T-helper 2 cell (primary cell): Measurements from ENCODE around the gene COG7.
"Not testable (repeated sequence)": the region's sequence is repeated elsewhere in the genome, so short reads cannot be mapped to it uniquely, and the experiment has no call there.

Experiments
- DNase-seq, 5 experiments: peaks; one replicate each; pipeline versions ENCODE4 v3.0.0 to v3.0.0-alpha.2; 2012 to 2022

The COG7 gene

GRCh38 chr16:23469814-23470213, 16.8 kb upstream of the COG7 start:
- DNase-seq: no peak

- DNase-seq: no peak
Observed at GRCh38 chr16:23466162-23466885, 13.3 kb upstream of the COG7 start.

GRCh38 chr16:23465179-23465578, 12.2 kb upstream of the COG7 start:
- no peak for DNase-seq

- no peak for DNase-seq
Observed at GRCh38 chr16:23464196-23464595, 11.2 kb upstream of the COG7 start.

GRCh38 chr16:23462994-23463393, 10.0 kb upstream of the COG7 start:
- DNase-seq: not testable (repeated sequence)

GRCh38 chr16:23453338-23454052, 506 bp upstream of the COG7 start:
- no peak for DNase-seq

DNA sequence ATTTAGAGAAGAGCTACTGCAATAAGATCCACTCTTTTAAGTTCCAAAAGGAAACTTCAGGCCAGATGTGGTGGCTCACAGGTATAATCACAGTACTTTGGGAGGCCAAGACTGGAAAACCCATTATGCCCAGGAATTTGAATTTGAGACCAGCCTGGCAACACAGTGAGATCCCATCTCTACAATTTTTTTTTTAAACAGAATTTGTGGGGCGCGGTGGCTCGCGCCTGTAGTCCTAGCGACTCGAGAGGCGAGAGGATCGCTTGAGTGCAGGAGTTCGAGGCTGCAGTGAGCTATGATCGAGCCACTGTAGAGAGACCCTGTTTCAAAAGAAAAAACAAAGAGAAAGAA, 793 bp downstream of the COG7 start:
- DNase-seq: no peak

- no peak for DNase-seq
Observed at GRCh38 chr16:23448392-23448791, 4.6 kb downstream of the COG7 start.

DNA sequence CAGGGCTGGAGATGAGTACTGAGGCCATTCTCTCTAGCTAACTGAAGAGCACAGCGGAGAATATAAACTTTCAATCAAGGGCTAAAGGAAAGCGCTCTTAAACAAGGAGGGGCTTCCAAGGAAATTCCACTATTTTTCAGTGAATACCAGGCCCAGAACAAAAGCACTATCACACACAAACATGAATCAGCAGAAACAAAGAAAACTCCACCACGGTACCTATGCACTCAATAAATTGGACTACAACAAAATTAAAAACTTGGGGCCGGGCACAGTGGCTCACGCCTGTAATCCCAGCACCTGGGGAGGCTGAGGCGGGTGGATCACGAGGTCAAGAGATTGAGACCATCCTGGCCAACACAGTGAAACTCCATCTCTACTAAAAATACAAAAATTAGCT, 15.4 kb downstream of the COG7 start:
- not testable (repeated sequence) for DNase-seq

- DNase-seq: no peak
Observed at GRCh38 chr16:23436951-23437350, 16.0 kb downstream of the COG7 start.

DNA sequence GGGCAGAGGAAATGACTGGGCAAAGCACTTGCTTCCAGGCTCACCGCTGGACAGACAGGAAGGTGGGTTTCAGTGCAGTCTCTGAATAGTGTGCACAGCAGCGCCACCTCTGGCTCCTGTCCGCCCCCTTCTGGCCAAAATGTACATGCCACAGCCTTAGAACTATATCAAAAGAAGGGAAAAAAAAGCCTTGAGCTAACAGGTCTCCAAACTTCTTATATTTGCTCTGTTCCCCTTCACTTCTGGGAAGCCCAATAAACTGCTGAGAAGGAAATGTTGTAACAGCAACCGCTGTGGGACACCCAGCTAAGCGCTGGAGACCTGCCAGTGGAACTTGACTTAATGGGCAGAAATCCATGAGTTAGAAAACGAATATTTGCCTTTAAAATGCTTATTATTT, 17.5 kb downstream of the COG7 start:
- peak; percentile 12 to 67 (median 44) for DNase-seq

GRCh38 chr16:23434380-23434779, 18.6 kb downstream of the COG7 start:
- peak in 2 of 5 experiments; percentile 24 to 70 for DNase-seq

DNA sequence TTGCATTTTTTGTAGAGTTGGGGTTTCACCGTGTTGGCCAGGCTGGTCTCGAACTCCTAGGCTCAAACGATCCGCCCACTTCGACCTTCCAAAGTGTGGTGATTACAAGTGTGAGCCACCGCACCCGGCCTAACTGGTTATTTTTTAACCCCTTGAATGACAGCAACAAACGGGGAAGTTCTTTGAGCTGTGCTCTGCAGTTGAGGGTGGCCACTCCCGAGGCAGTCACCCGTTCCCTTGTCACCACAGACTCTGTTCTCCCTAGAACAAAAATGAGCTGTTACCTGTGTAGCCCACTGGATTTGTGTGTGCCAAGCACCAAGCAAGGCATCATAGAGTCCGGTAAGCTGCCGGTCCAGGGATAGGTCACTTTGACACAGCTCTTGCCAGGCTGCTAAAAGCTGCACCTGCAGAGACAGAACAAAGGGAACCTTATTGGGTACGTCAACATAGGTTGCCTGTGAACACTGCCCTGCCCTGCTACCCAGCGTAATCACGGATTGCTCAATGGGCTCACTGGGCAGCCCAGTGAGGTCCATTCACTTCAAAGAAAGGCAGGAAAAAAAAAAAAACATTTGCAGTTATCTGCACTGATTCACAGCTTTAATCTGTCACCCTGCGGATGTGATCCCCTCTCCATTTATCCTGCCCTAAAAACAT, 19.6 kb downstream of the COG7 start:
- DNase-seq: no peak

DNA sequence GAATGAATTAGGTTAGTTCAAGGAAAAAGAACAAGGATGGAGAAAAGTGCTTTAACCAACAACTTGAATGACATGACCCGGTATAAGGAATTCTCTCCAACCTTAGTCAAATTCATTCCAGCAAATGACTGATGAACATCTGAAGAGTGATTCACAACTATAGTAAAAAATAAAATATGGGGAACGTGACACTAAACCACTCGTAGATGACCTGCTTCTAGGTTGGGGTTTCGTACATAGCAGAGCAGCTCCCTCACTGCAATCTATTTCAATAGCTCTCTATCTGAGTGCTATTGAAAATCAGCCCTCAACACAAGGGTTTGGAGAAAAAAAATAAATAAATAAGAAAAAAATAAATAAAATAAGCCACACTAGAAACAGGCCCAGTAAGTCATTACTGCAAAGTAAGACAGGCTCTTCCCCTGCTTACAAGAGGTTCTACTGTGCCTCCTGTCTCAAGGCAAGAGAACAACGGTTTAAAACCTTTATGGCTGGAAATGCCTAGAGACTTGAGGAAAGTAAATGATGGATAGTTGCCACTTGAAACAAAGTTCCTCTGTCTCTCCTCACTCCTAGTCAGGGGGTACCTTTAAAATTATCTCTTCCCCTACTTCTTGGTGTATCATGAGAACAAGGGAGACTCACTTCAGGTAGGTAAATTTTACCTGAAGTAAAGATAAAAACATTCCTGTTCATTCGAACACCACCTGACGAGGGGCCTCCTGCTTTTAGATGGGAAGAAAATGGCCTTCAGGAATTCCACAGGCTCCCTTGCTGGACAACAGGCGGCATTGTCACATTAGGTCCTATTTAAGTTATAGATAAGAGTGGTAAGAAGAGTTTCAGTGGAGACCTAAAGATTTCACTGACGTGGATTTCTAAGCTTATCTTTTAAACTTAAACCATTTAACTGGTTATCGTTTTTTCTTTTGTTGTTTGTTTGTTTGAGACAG, 20.5 kb downstream of the COG7 start:
- DNase-seq: no peak

GRCh38 chr16:23428351-23428750, 24.6 kb downstream of the COG7 start:
- DNase-seq: no peak

DNA sequence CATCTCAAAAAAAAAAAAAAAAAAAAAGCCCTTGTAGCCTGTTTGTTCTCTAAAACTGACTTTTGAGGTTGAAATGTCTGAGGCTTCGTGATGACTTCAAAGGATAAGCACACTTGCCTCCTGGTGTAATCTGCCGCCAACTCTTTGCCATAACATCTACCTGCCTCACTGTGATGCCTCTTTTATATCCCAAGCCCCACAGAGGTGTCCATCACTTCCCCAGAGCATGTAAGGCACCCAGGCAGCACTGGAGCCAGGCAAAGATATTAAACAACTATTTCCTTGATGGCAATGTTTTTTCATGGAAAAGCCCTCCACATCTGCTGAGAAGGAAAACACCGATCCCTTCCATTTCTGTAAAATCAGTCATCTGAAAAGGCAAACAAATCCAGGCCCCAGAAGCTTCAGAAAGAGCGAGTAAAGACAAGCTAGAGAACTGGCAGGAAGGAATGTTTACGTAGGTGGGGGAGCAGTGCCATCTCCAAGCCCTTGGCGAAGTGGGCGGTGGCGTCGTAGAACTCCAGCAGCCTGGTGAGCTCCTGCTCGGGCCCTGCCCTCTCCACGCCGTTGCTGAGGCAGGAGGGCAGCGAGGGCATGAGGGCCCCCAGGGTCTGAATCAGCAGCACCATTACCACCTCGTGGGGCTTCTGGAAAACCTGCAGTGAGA, 28.6 kb downstream of the COG7 start:
- DNase-seq: no peak

- no peak for DNase-seq
Observed at GRCh38 chr16:23423496-23424049, 29.4 kb downstream of the COG7 start.

DNA sequence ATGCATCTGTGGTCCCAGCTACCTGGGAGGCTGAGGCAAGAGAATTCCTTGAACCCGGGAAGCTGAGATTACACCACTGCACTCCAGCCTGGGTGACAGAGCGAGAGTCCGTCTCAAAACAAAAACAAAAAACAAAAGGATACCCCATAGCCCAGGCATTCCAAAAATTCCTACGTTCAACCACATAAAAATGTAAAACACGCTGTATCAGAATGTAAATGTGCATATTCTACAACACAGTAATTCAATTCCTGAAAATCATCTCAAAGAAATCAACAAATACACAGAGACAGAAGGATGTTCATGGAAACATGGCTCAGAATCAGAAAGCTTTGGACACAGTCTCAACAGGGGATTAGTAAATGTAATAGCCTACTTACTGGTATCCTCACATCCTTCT, 33.0 kb downstream of the COG7 start:
- DNase-seq: no peak

DNA sequence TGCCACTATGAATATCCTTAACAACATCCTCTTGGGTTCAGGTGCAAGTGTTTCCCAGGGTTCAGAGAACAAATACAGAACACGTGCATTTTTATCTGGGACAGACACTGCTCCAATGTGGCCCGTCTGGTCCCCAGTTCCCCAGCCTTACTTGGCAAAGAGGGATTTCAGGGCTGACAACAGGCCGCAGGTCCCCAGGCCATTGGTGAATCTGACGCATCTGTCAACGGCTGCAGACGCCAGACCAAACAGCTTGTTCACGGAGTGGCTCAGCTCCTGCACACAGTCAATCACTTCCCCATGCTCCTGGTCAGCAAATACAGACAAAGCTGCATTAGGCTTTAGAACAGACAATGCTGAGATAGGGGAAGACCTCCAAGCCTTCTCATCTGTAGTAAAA, 36.2 kb downstream of the COG7 start:
- no peak for DNase-seq

DNA sequence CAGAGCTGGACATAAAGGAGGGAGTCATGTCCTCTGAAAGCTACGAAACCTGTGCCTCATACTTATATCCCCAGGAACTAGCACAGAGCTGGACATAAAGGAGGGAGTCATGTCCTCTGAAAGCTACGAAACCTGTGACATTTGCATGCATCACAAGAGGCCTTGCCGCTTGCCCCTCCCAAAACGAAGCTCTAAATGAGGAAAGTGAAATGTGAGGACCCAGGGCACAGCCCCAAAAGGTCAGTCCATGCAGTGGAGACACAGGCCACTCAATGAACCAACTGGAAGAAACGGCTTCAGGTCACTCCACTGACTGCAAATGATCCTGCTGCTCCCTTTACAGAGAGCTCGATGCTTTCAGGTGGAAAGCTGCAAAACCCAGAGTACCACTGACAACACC, 38.3 kb downstream of the COG7 start:
- no peak for DNase-seq

DNA sequence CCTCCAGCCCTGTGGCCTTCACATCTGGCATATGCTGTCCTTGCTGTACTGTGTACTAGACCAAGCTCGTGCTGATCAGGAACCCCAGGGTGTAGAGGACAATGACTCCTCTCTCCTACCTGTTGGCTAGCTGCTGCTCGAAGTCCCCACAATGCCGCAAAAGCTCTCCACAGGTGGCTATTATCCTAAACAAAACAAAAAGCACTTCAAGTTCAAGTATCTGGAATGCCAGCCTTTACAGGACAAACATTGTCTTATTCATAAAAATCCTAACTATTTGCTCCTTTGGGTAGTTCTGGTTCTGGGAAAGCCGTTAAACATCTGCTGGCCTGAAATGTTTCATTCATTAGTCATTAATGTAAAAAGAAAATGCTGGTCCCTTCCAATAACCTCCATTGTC, 42.8 kb downstream of the COG7 start:
- DNase-seq: no peak

GRCh38 chr16:23409522-23409921, 43.5 kb downstream of the COG7 start:
- no peak for DNase-seq
